ENCODE measurements around the gene CTR9.

CTR9 gene

GRCh38 chr11:10829139-10829538 lies 78.1 kb downstream of the CTR9 start:
- no peak for FAIRE-seq

Data from islet of Langerhans (tissue), 1 donor.